Measurements from ENCODE around the gene FBXL7. TPM values are rescaled to one million over a fixed set of nuclear protein-coding genes. Genes with fewer than 3 reads are reported as not detected.
A peak's percentile ranks its signal among the peaks of the same experiment; 100 is the strongest.

Gene FBXL7
- total and polyA plus RNA-seq, 2 experiments from 2014 or later = 4.5 to 15.2 TPM

GRCh38 chr5:15946026-15946425, 446.0 kb downstream of the FBXL7 start (continued):
- TF ChIP-seq, protein P1, sequence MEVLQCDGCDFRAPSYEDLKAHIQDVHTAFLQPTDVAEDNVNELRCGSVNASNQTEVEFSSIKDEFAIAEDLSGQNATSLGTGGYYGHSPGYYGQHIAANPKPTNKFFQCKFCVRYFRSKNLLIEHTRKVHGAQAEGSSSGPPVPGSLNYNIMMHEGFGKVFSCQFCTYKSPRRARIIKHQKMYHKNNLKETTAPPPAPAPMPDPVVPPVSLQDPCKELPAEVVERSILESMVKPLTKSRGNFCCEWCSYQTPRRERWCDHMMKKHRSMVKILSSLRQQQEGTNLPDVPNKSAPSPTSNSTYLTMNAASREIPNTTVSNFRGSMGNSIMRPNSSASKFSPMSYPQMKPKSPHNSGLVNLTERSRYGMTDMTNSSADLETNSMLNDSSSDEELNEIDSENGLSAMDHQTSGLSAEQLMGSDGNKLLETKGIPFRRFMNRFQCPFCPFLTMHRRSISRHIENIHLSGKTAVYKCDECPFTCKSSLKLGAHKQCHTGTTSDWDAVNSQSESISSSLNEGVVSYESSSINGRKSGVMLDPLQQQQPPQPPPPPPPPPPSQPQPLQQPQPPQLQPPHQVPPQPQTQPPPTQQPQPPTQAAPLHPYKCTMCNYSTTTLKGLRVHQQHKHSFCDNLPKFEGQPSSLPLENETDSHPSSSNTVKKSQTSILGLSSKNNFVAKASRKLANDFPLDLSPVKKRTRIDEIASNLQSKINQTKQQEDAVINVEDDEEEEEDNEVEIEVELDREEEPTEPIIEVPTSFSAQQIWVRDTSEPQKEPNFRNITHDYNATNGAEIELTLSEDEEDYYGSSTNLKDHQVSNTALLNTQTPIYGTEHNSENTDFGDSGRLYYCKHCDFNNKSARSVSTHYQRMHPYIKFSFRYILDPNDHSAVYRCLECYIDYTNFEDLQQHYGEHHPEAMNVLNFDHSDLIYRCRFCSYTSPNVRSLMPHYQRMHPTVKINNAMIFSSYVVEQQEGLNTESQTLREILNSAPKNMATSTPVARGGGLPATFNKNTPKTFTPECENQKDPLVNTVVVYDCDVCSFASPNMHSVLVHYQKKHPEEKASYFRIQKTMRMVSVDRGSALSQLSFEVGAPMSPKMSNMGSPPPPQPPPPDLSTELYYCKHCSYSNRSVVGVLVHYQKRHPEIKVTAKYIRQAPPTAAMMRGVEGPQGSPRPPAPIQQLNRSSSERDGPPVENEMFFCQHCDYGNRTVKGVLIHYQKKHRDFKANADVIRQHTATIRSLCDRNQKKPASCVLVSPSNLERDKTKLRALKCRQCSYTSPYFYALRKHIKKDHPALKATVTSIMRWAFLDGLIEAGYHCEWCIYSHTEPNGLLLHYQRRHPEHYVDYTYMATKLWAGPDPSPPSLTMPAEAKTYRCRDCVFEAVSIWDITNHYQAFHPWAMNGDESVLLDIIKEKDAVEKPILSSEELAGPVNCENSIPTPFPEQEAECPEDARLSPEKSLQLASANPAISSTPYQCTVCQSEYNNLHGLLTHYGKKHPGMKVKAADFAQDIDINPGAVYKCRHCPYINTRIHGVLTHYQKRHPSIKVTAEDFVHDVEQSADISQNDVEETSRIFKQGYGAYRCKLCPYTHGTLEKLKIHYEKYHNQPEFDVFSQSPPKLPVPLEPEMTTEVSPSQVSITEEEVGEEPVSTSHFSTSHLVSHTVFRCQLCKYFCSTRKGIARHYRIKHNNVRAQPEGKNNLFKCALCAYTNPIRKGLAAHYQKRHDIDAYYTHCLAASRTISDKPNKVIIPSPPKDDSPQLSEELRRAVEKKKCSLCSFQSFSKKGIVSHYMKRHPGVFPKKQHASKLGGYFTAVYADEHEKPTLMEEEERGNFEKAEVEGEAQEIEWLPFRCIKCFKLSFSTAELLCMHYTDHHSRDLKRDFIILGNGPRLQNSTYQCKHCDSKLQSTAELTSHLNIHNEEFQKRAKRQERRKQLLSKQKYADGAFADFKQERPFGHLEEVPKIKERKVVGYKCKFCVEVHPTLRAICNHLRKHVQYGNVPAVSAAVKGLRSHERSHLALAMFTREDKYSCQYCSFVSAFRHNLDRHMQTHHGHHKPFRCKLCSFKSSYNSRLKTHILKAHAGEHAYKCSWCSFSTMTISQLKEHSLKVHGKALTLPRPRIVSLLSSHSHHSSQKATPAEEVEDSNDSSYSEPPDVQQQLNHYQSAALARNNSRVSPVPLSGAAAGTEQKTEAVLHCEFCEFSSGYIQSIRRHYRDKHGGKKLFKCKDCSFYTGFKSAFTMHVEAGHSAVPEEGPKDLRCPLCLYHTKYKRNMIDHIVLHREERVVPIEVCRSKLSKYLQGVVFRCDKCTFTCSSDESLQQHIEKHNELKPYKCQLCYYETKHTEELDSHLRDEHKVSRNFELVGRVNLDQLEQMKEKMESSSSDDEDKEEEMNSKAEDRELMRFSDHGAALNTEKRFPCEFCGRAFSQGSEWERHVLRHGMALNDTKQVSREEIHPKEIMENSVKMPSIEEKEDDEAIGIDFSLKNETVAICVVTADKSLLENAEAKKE (CRISPR knock-in tag; IDR thresholded peaks at IDR 0.05) = no peak
- no peak for TF ChIP-seq REST (IDR thresholded peaks at IDR 0.05; ENCODE audit: unreplicated experiment)

DNA sequence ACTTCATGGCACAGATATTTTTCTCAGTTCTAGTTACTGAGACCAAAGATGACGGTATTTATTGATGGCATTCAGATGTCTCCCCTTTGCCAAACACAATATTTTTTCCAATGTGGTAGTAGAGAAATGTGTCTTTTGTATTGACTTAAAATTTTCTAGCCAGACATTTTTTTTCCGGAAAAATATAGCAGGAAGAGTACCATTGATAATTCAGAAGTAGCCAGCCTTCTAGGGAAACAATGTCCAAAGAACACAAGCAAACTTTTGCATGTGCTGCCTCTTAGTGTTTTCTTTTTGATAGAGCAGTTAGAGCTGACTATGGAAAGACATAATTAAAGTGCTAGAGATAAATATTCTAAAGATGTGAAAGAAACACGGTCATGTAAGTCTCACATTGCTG, 448.2 kb downstream of the FBXL7 start:
- no peak overlapping the region for H3K4me2 ChIP-seq
- no peak for DNase-seq (ENCODE audit: low spot score)
- H2AFZ ChIP-seq = no peak overlapping the region
- H3K36me3 Mint-ChIP-seq (ENCODE audit: low read depth) = peaks cover 8% of the 10 kb centered on the region
- H3K27ac Mint-ChIP-seq = no peak overlapping the region
- H3K9me3 Mint-ChIP-seq = peaks cover 3% of the 10 kb centered on the region; the same call in 2 of the 3 replicates
- H3K36me3 ChIP-seq (ENCODE audit: insufficient read depth) = no peaks in the 10 kb centered on the region
- no peaks in the 10 kb centered on the region for H4K20me1 ChIP-seq (replicated peaks; ENCODE audit: insufficient read depth)
- H3K79me2 ChIP-seq (replicated peaks; ENCODE audit: insufficient read depth) = no peaks in the 10 kb centered on the region
- no peaks in the 10 kb centered on the region for H3K9me2 ChIP-seq (ENCODE audit: insufficient read depth)
- no peak overlapping the region for H3K27ac ChIP-seq (ENCODE audit: low read depth)
- H3K4me3 Mint-ChIP-seq = no peak overlapping the region
- TF ChIP-seq, protein P2, sequence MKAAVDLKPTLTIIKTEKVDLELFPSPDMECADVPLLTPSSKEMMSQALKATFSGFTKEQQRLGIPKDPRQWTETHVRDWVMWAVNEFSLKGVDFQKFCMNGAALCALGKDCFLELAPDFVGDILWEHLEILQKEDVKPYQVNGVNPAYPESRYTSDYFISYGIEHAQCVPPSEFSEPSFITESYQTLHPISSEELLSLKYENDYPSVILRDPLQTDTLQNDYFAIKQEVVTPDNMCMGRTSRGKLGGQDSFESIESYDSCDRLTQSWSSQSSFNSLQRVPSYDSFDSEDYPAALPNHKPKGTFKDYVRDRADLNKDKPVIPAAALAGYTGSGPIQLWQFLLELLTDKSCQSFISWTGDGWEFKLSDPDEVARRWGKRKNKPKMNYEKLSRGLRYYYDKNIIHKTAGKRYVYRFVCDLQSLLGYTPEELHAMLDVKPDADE (IDR thresholded peaks at IDR 0.05) = no peak
- no peak for TF ChIP-seq POLR2AphosphoS5 (IDR thresholded peaks at IDR 0.05; ENCODE audit: low read depth)
- TF ChIP-seq, protein P3, sequence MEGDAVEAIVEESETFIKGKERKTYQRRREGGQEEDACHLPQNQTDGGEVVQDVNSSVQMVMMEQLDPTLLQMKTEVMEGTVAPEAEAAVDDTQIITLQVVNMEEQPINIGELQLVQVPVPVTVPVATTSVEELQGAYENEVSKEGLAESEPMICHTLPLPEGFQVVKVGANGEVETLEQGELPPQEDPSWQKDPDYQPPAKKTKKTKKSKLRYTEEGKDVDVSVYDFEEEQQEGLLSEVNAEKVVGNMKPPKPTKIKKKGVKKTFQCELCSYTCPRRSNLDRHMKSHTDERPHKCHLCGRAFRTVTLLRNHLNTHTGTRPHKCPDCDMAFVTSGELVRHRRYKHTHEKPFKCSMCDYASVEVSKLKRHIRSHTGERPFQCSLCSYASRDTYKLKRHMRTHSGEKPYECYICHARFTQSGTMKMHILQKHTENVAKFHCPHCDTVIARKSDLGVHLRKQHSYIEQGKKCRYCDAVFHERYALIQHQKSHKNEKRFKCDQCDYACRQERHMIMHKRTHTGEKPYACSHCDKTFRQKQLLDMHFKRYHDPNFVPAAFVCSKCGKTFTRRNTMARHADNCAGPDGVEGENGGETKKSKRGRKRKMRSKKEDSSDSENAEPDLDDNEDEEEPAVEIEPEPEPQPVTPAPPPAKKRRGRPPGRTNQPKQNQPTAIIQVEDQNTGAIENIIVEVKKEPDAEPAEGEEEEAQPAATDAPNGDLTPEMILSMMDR (conservative IDR thresholded peaks at IDR 0.05; ENCODE audit: low read depth in 2 of 2) = peak; percentile 34
- H3K4me3 ChIP-seq = no peak overlapping the region
- no peaks in the 10 kb centered on the region for H3K4me1 ChIP-seq (ENCODE audit: insufficient read depth)
- ATAC-seq = no peak
- H3F3A ChIP-seq (replicated peaks; ENCODE audit: low read depth) = no peaks in the 10 kb centered on the region
- H3K27me3 ChIP-seq (ENCODE audit: insufficient read depth) = no peaks in the 10 kb centered on the region
- no peaks in the 10 kb centered on the region for H3K27me3 Mint-ChIP-seq (ENCODE audit: insufficient read depth, low read depth, poor library complexity)
- H3K4me1 Mint-ChIP-seq = no peaks in the 10 kb centered on the region; the same call in 2 of the 3 replicates
